Measurements from ENCODE around the gene NEGR1. TPM values are rescaled to one million over a fixed set of nuclear protein-coding genes. Genes with fewer than 3 reads are reported as not detected.

NEGR1 gene
- total RNA-seq, 1 donor from 2014 or later: 8.6 TPM

GRCh38 chr1:71582673-71583072, 699.7 kb downstream of the NEGR1 start:
- H3K9me3 ChIP-seq (ENCODE audit: insufficient read depth, low read depth, low read length): no peaks in the 10 kb centered on the region
- Mint-ChIP-seq H3K4me1 (ENCODE audit: low read depth, unreplicated experiment) (no peaks in the 10 kb centered on the region), H3K27ac (ENCODE audit: unreplicated experiment) (no peak overlapping the region), H3K27me3 (ENCODE audit: low read depth, unreplicated experiment) (no peaks in the 10 kb centered on the region), H3K4me3 (ENCODE audit: unreplicated experiment) (no peak overlapping the region), H3K36me3 (ENCODE audit: low read depth, unreplicated experiment) (no peaks in the 10 kb centered on the region), H3K9me3 (ENCODE audit: unreplicated experiment) (no peaks in the 10 kb centered on the region)
- H3K9ac ChIP-seq (ENCODE audit: low read length): no peak overlapping the region
- no peaks in the 10 kb centered on the region for H3K4me1 ChIP-seq (ENCODE audit: insufficient read depth, low read length)
- FAIRE-seq (no peak), DNase-seq (ENCODE audit: low read depth) (no peak)
- no peaks in the 10 kb centered on the region for H3K36me3 ChIP-seq (ENCODE audit: insufficient read depth, low read length)
- TF ChIP-seq EZH2 (IDR thresholded peaks at IDR 0.05; ENCODE audit: insufficient read depth, low read length): no peak
- TF ChIP-seq CTCF (IDR thresholded peaks at IDR 0.05; ENCODE audit: insufficient read depth, low read depth, low read length): no peak
- no peak overlapping the region for H3K4me2 ChIP-seq (ENCODE audit: low read length)
- no peaks in the 10 kb centered on the region for H4K20me1 ChIP-seq (ENCODE audit: insufficient read depth, low read length)
- no peak overlapping the region for H2AFZ ChIP-seq (ENCODE audit: low read depth, low read length)
- no peaks in the 10 kb centered on the region for H3K79me2 ChIP-seq (ENCODE audit: insufficient read depth, low read length)
- H3K27ac ChIP-seq (ENCODE audit: low read depth, low read length): no peak overlapping the region
- no peak overlapping the region for H3K4me3 ChIP-seq (ENCODE audit: insufficient read depth, low read depth, low read length)
- H3K27me3 ChIP-seq (ENCODE audit: insufficient read depth, low read length): no peaks in the 10 kb centered on the region

GRCh38 chr1:71577451-71578131, 704.7 kb downstream of the NEGR1 start:
- Histone ChIP-seq H4K20me1 (ENCODE audit: insufficient read depth, low read length) (no peaks in the 10 kb centered on the region), H3K4me2 (ENCODE audit: low read length) (no peak overlapping the region), H3K9me3 (ENCODE audit: insufficient read depth, low read depth, low read length) (no peaks in the 10 kb centered on the region), H3K79me2 (ENCODE audit: insufficient read depth, low read length) (no peaks in the 10 kb centered on the region), H2AFZ (ENCODE audit: low read depth, low read length) (no peak overlapping the region), H3K27me3 (ENCODE audit: insufficient read depth, low read length) (no peaks in the 10 kb centered on the region), H3K4me1 (ENCODE audit: insufficient read depth, low read length) (no peaks in the 10 kb centered on the region), H3K27ac (ENCODE audit: low read depth, low read length) (no peak overlapping the region), H3K36me3 (ENCODE audit: insufficient read depth, low read length) (no peaks in the 10 kb centered on the region), H3K9ac (ENCODE audit: low read length) (no peak overlapping the region), H3K4me3 (ENCODE audit: insufficient read depth, low read depth, low read length) (no peak overlapping the region)
- no peaks in the 10 kb centered on the region for H3K4me1 Mint-ChIP-seq (ENCODE audit: low read depth, unreplicated experiment)
- TF ChIP-seq CTCF (IDR thresholded peaks at IDR 0.05; ENCODE audit: insufficient read depth, low read depth, low read length) (no peak), EZH2 (IDR thresholded peaks at IDR 0.05; ENCODE audit: insufficient read depth, low read length) (no peak)
- FAIRE-seq (no peak), DNase-seq (ENCODE audit: low read depth) (no peak)
- H3K27me3 Mint-ChIP-seq (ENCODE audit: low read depth, unreplicated experiment): no peaks in the 10 kb centered on the region
- H3K9me3 Mint-ChIP-seq (ENCODE audit: unreplicated experiment): no peaks in the 10 kb centered on the region
- H3K36me3 Mint-ChIP-seq (ENCODE audit: low read depth, unreplicated experiment): no peaks in the 10 kb centered on the region
- H3K27ac Mint-ChIP-seq (ENCODE audit: unreplicated experiment): no peak overlapping the region
- H3K4me3 Mint-ChIP-seq (ENCODE audit: unreplicated experiment): no peak overlapping the region

- TF ChIP-seq EZH2 (IDR thresholded peaks at IDR 0.05; ENCODE audit: insufficient read depth, low read length): no peak
- TF ChIP-seq CTCF (IDR thresholded peaks at IDR 0.05; ENCODE audit: insufficient read depth, low read depth, low read length): no peak
- Histone ChIP-seq H3K79me2 (ENCODE audit: insufficient read depth, low read length) (no peaks in the 10 kb centered on the region), H3K4me2 (ENCODE audit: low read length) (no peak overlapping the region), H3K4me3 (ENCODE audit: insufficient read depth, low read depth, low read length) (no peak overlapping the region), H3K4me1 (ENCODE audit: insufficient read depth, low read length) (no peaks in the 10 kb centered on the region), H4K20me1 (ENCODE audit: insufficient read depth, low read length) (no peaks in the 10 kb centered on the region), H3K9me3 (ENCODE audit: insufficient read depth, low read depth, low read length) (no peaks in the 10 kb centered on the region), H2AFZ (ENCODE audit: low read depth, low read length) (no peak overlapping the region), H3K27me3 (ENCODE audit: insufficient read depth, low read length) (no peaks in the 10 kb centered on the region), H3K27ac (ENCODE audit: low read depth, low read length) (no peak overlapping the region), H3K9ac (ENCODE audit: low read length) (no peak overlapping the region), H3K36me3 (ENCODE audit: insufficient read depth, low read length) (no peaks in the 10 kb centered on the region)
- Mint-ChIP-seq H3K4me3 (ENCODE audit: unreplicated experiment) (no peak overlapping the region), H3K27me3 (ENCODE audit: low read depth, unreplicated experiment) (no peaks in the 10 kb centered on the region), H3K9me3 (ENCODE audit: unreplicated experiment) (no peaks in the 10 kb centered on the region), H3K4me1 (ENCODE audit: low read depth, unreplicated experiment) (no peaks in the 10 kb centered on the region), H3K27ac (ENCODE audit: unreplicated experiment) (no peak overlapping the region), H3K36me3 (ENCODE audit: low read depth, unreplicated experiment) (no peaks in the 10 kb centered on the region)
- FAIRE-seq: no peak
- no peak for DNase-seq (ENCODE audit: low read depth)
These were observed 710.3 kb downstream of the NEGR1 start for GRCh38 chr1:71572038-71572437.
